Neural cell (in vitro differentiated cells): ENCODE data around the gene MAN2A2.
A peak's percentile ranks its signal among the peaks of the same experiment; 100 is the strongest.

Experiments
- CTCF ChIP-seq: fragments of 450-650 bp; IDR thresholded peaks from 2 replicates; pipeline ENCODE4 v1.5.1; 2014; ENCODE audit warnings: antibody characterized with exemption, mild to moderate bottlenecking, moderate library complexity; ENCODE audit not compliant: poor library complexity, severe bottlenecking
- EP300 ChIP-seq: fragments of 450-650 bp; conservative IDR thresholded peaks from 2 replicates; pipeline ENCODE4 v1.6.1; 2014; ENCODE audit warnings: antibody characterized with exemption, mild to moderate bottlenecking, moderate library complexity; ENCODE audit not compliant: poor library complexity, severe bottlenecking
- EZH2 ChIP-seq: fragments of 200-600, 300-800 bp; shearing (Covaris generic), sonication (generic); IDR thresholded peaks from 2 replicates; pipeline ENCODE4 v1.6.1; 2014; ENCODE audit warnings: antibody characterized with exemption, low read length, borderline replicate concordance, mild to moderate bottlenecking; ENCODE audit not compliant: insufficient read depth, poor library complexity, severe bottlenecking
- MXI1 ChIP-seq: fragments of 450-650 bp; conservative IDR thresholded peaks from 2 replicates; pipeline ENCODE4 v1.6.1; 2014; ENCODE audit warnings: antibody characterized with exemption, mild to moderate bottlenecking; ENCODE audit not compliant: poor library complexity, severe bottlenecking
- POLR2AphosphoS5 ChIP-seq: IDR thresholded peaks from 2 replicates; pipeline ENCODE4 v1.6.1; 2012
- RAD21 ChIP-seq: fragments of 450-650 bp; conservative IDR thresholded peaks from 2 replicates; pipeline ENCODE4 v1.6.1; 2014; ENCODE audit warnings: antibody characterized with exemption, mild to moderate bottlenecking, moderate library complexity
- REST ChIP-seq: IDR thresholded peaks from 2 replicates; pipeline ENCODE4 v1.6.1; 2012; ENCODE audit warnings: borderline replicate concordance
- SMC3 ChIP-seq: fragments of 450-650 bp; conservative IDR thresholded peaks from 2 replicates; pipeline ENCODE4 v1.6.1; 2014; ENCODE audit warnings: antibody characterized with exemption, mild to moderate bottlenecking, moderate library complexity; ENCODE audit not compliant: poor library complexity
- TAF1 ChIP-seq: IDR thresholded peaks from 2 replicates; pipeline ENCODE4 v1.6.1; 2012; ENCODE audit warnings: low read depth

GRCh38 chr15:90885432-90886290 is 17.4 kb upstream of the MAN2A2 start:
- peak; percentile 93 for TF ChIP-seq CTCF
- no peak for TF ChIP-seq POLR2AphosphoS5
- peak; percentile 91 for TF ChIP-seq RAD21
- no peak for TF ChIP-seq MXI1
- TF ChIP-seq REST: no peak
- no peak for TF ChIP-seq EZH2
- TF ChIP-seq EP300: no peak
- peak; percentile 91 for TF ChIP-seq SMC3
- TF ChIP-seq TAF1: no peak
